K562 (cell line): ENCODE measurements around the gene ADK.

Experiments used
- CEBPB ChIP-seq: fragments of 450-650 bp; IDR thresholded peaks from 2 replicates; pipeline ENCODE4 v1.6.1; 2016; ENCODE audit warnings: missing genetic modification characterization, missing compliant biosample characterization
- CTCF ChIP-seq, 3 experiments: IDR thresholded peaks in 2 of 3; conservative IDR thresholded peaks in 1 of 3; 2 replicates each; pipeline ENCODE4 v1.5.1; 2011 to 2012; ENCODE audit warnings: low read length in 3 of 3, mild to moderate bottlenecking in 3 of 3, control low read depth in 2 of 3, improper control_type of control experiment in 1 of 3, inconsistent platforms in 1 of 3, low read depth in 1 of 3, mixed read lengths in 1 of 3, moderate library complexity in 1 of 3; ENCODE audit not compliant: insufficient read depth in 2 of 3
- EP300 ChIP-seq: IDR thresholded peaks from 2 replicates; pipeline ENCODE4 v1.6.1; 2012; ENCODE audit warnings: low read length, improper control_type of control experiment
- KAT2B ChIP-seq: IDR thresholded peaks from one replicate; pipeline ENCODE4 v1.6.1; 2012; ENCODE audit warnings: low read depth, mild to moderate bottlenecking, control low read depth, inconsistent platforms, low read length, moderate library complexity
- KLF16 ChIP-seq: IDR thresholded peaks from 2 replicates; pipeline ENCODE4 v1.6.1; 2016; ENCODE audit warnings: antibody characterized with exemption
- MXI1 ChIP-seq: IDR thresholded peaks from 2 replicates; pipeline ENCODE4 v1.6.1; 2011; ENCODE audit warnings: low read depth, mild to moderate bottlenecking, improper control_type of control experiment, low read length
- MYC ChIP-seq, 2 experiments: fragments of 250-450 bp in 1 of 2; sonication (Bioruptor Pico) in 1 of 2; IDR thresholded peaks; 2 replicates each; pipeline versions ENCODE4 v1.5.1 to v1.6.1; 2012 to 2021; ENCODE audit warnings: low read depth in 2 of 2, borderline replicate concordance in 1 of 2, improper control_type of control experiment in 1 of 2, low read length in 1 of 2, mild to moderate bottlenecking in 1 of 2, moderate library complexity in 1 of 2
- NBN ChIP-seq: fragments of 450-650 bp; IDR thresholded peaks from 2 replicates; pipeline ENCODE4 v1.6.1; 2016; ENCODE audit warnings: low read depth, mild to moderate bottlenecking
- PHB2 ChIP-seq: fragments of 450-650 bp; IDR thresholded peaks from 2 replicates; pipeline ENCODE4 v1.6.1; 2017; ENCODE audit warnings: low read depth
- RNF219 ChIP-seq: fragments of 250-450 bp; sonication (Bioruptor Pico); IDR thresholded peaks from 2 replicates; pipeline ENCODE4 v1.5.0; 2022; ENCODE audit warnings: mild to moderate bottlenecking
- SRSF9 ChIP-seq: fragments of 200-400 bp; formaldehyde crosslinking; IDR thresholded peaks from 2 replicates; pipeline ENCODE4 v1.6.1; 2017; ENCODE audit warnings: low read depth, low read length, borderline replicate concordance
- ZNF232 ChIP-seq: sonication (generic); formaldehyde crosslinking; IDR thresholded peaks from 2 replicates; pipeline ENCODE4 v1.8.0; 2022; ENCODE audit warnings: mild to moderate bottlenecking, missing genetic modification reagents
- ZZZ3 ChIP-seq: fragments of 450-650 bp; IDR thresholded peaks from 2 replicates; pipeline ENCODE4 v1.6.1; 2016; ENCODE audit warnings: antibody characterized with exemption, mild to moderate bottlenecking, moderate library complexity
- TF ChIP-seq, protein P1 (sequence below), 2 experiments: fragments of 450-650 bp; IDR thresholded peaks; 2 replicates each; pipeline ENCODE4 v1.6.1; 2016

DNA sequence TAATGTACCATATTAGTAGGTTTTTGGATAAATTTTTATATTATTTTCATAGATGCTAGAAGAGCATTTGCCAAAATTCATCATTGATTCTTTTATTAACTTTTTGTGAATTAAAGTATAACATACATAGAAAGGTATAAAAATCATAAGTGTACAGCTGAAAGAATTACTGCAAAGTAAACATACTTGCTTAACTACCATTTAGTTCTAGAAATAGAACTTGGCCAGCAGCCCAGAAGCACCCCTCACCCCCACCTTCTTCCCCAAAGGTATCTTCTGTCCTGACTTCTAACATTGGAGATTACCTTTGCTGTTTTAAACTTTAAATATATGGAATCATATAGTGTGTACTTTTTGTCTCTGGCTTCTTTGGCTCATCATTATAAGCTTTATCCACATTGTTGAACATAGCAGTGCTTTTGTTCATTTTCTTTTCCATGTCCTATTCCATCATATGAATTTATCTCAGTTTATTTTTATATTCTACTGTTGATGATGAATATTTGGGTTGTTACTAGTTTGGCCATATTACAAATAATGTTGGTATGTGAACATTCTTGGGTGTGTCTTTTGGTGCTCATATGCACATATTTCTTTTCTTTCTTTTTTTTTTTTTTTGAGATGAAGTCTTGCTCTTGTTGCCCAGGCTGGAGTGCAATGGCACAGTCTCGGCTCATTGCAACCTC lies 142.8 kb downstream of the ADK start:
- TF ChIP-seq EP300 (peak; percentile 27; the same call in 1 of the 2 replicates), CTCF (IDR thresholded peaks at IDR 0.05 in 2 of 3, conservative IDR thresholded peaks at IDR 0.05 in 1 of 3; ENCODE audit: insufficient read depth in 2 of 3, low read depth in 1 of 3, low read length in 3 of 3) (no peak), SRSF9 (no peak), MXI1 (no peak), RNF219 (CRISPR knock-in tag) (no peak), ZNF232 (no peak), CEBPB (tag) (no peak), KLF16 (no peak), KAT2B (no peak), MYC (IDR thresholded peaks at IDR 0.05; ENCODE audit: low read depth, low read length) (no peak), MYC (CRISPR knock-in tag; IDR thresholded peaks at IDR 0.05; ENCODE audit: borderline replicate concordance, low read depth) (no peak), PHB2 (no peak), ZZZ3 (no peak), NBN (no peak)
- TF ChIP-seq, protein P1, sequence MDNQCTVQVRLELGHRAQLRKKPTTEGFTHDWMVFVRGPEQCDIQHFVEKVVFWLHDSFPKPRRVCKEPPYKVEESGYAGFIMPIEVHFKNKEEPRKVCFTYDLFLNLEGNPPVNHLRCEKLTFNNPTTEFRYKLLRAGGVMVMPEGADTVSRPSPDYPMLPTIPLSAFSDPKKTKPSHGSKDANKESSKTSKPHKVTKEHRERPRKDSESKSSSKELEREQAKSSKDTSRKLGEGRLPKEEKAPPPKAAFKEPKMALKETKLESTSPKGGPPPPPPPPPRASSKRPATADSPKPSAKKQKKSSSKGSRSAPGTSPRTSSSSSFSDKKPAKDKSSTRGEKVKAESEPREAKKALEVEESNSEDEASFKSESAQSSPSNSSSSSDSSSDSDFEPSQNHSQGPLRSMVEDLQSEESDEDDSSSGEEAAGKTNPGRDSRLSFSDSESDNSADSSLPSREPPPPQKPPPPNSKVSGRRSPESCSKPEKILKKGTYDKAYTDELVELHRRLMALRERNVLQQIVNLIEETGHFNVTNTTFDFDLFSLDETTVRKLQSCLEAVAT (IDR thresholded peaks at IDR 0.05) = no peak
